Measurements from ENCODE around the gene RBM26. TPM values are rescaled to one million over a fixed set of nuclear protein-coding genes. Genes with fewer than 3 reads are reported as not detected.

The RBM26 gene
- total RNA-seq, 1 experiment from 2014 or later: 60.4 TPM

GRCh38 chr13:79404985-79405384 lies 1.1 kb downstream of the RBM26 start:
- no peaks in the 10 kb centered on the region for H3K9me3 ChIP-seq
- TSS peak; percentile 47 for BruUV-seq (replicated peaks)
- Mint-ChIP-seq H3K36me3 (ENCODE audit: insufficient read depth, unreplicated experiment) (peaks cover 18% of the 10 kb centered on the region), H3K4me3 (ENCODE audit: unreplicated experiment) (no peak overlapping the region), H3K27me3 (ENCODE audit: insufficient read depth, unreplicated experiment) (no peaks in the 10 kb centered on the region), H3K9me3 (ENCODE audit: unreplicated experiment) (no peaks in the 10 kb centered on the region), H3K4me1 (ENCODE audit: low read depth, unreplicated experiment) (peaks cover 26% of the 10 kb centered on the region), H3K27ac (ENCODE audit: unreplicated experiment) (no peak overlapping the region)
- no peak for TF ChIP-seq CTCF (IDR thresholded peaks at IDR 0.05; ENCODE audit: insufficient read depth in 1 of 2, low read depth in 1 of 2, low read length in 1 of 2, severe bottlenecking in 1 of 2, unreplicated experiment in 1 of 2)
- POLR2A ChIA-PET: no interaction called here
- no peaks in the 10 kb centered on the region for H3K36me3 ChIP-seq (ENCODE audit: control insufficient read depth, insufficient read depth, low read length)
- H3K4me3 ChIP-seq (ENCODE audit: low read depth, low read length): peak overlapping the region; percentile 86
- intact Hi-C loops (cut with micrococcal nuclease; ENCODE audit: unreplicated experiment): no loop called here
- no peak for DNase-seq
- CTCF ChIA-PET: interaction anchor here (1.5 to 1.6 kb wide), 2 partner anchors 13 to 19 kb away, joined by 4 to 6 read pairs; no protein-coding TSS in a partner anchor
- H3K4me1 ChIP-seq: peaks cover 25% of the 10 kb centered on the region
- no peaks in the 10 kb centered on the region for H3K27me3 ChIP-seq (replicated peaks; ENCODE audit: control insufficient read depth, insufficient read depth, low read length)

- peaks cover 25% of the 10 kb centered on the region for H3K4me1 ChIP-seq
- no peak overlapping the region for H3K4me3 Mint-ChIP-seq (ENCODE audit: unreplicated experiment)
- ChIA-PET CTCF (no interaction called here), POLR2A (no interaction called here)
- no TSS peak for BruUV-seq (replicated peaks)
- H3K27me3 Mint-ChIP-seq (ENCODE audit: insufficient read depth, unreplicated experiment): no peaks in the 10 kb centered on the region
- H3K9me3 ChIP-seq: no peaks in the 10 kb centered on the region
- no peak overlapping the region for H3K27ac Mint-ChIP-seq (ENCODE audit: unreplicated experiment)
- H3K9me3 Mint-ChIP-seq (ENCODE audit: unreplicated experiment): no peaks in the 10 kb centered on the region
- intact Hi-C loops (cut with micrococcal nuclease; ENCODE audit: unreplicated experiment): no loop called here
- no peak for DNase-seq
- H3K4me1 Mint-ChIP-seq (ENCODE audit: low read depth, unreplicated experiment): peaks cover 26% of the 10 kb centered on the region
- H3K36me3 Mint-ChIP-seq (ENCODE audit: insufficient read depth, unreplicated experiment): peaks cover 22% of the 10 kb centered on the region
- no peaks in the 10 kb centered on the region for H3K27me3 ChIP-seq (replicated peaks; ENCODE audit: control insufficient read depth, insufficient read depth, low read length)
- no peak for TF ChIP-seq CTCF (IDR thresholded peaks at IDR 0.05; ENCODE audit: insufficient read depth in 1 of 2, low read depth in 1 of 2, low read length in 1 of 2, severe bottlenecking in 1 of 2, unreplicated experiment in 1 of 2)
- no peaks in the 10 kb centered on the region; the same call in 1 of the 2 replicates for H3K36me3 ChIP-seq (ENCODE audit: control insufficient read depth, insufficient read depth, low read length)
- H3K4me3 ChIP-seq (ENCODE audit: low read depth, low read length): peak overlapping the region; percentile 86
Measured at GRCh38 chr13:79404361-79404760, 1.7 kb downstream of the RBM26 start.

- Histone ChIP-seq H3K4me3 (ENCODE audit: low read depth, low read length) (no peak overlapping the region), H3K9me3 (no peaks in the 10 kb centered on the region), H3K4me1 (peaks cover 25% of the 10 kb centered on the region), H3K27me3 (replicated peaks; ENCODE audit: control insufficient read depth, insufficient read depth, low read length) (no peaks in the 10 kb centered on the region), H3K36me3 (ENCODE audit: control insufficient read depth, insufficient read depth, low read length) (no peaks in the 10 kb centered on the region; the same call in 1 of the 2 replicates)
- Mint-ChIP-seq H3K9me3 (ENCODE audit: unreplicated experiment) (no peaks in the 10 kb centered on the region), H3K27ac (ENCODE audit: unreplicated experiment) (no peak overlapping the region), H3K4me1 (ENCODE audit: low read depth, unreplicated experiment) (peaks cover 30% of the 10 kb centered on the region), H3K27me3 (ENCODE audit: insufficient read depth, unreplicated experiment) (no peaks in the 10 kb centered on the region), H3K36me3 (ENCODE audit: insufficient read depth, unreplicated experiment) (peaks cover 34% of the 10 kb centered on the region), H3K4me3 (ENCODE audit: unreplicated experiment) (no peak overlapping the region)
- POLR2A ChIA-PET: no interaction called here
- no peak for DNase-seq
- CTCF ChIA-PET: no interaction called here
- BruUV-seq (replicated peaks): no TSS peak
- intact Hi-C loops (cut with micrococcal nuclease; ENCODE audit: unreplicated experiment): no loop called here
- no peak for TF ChIP-seq CTCF (IDR thresholded peaks at IDR 0.05; ENCODE audit: insufficient read depth in 1 of 2, low read depth in 1 of 2, low read length in 1 of 2, severe bottlenecking in 1 of 2, unreplicated experiment in 1 of 2)
Measured at GRCh38 chr13:79403113-79403512, 2.9 kb downstream of the RBM26 start.

Measured in Caco-2 (cell line).